SU-DHL-6 (cell line): ENCODE results near the gene SMAP1.

Source experiments
- H2AFZ ChIP-seq: fragments of 200-600 bp; sonication (generic); 2 replicates; pipeline ENCODE4 v1.6.1; 2014; ENCODE audit warnings: low read depth, mild to moderate bottlenecking, moderate library complexity, mixed read lengths, antibody characterized with exemption, low read length; ENCODE audit not compliant: severe bottlenecking
- H3F3A ChIP-seq: fragments of 200-600 bp; shearing (Covaris generic); 2 replicates; pipeline ENCODE4 v1.6.0; 2016; ENCODE audit warnings: antibody characterized with exemption, mild to moderate bottlenecking; ENCODE audit not compliant: insufficient read depth
- H3K27ac ChIP-seq: fragments of 200-600 bp; sonication (generic); 2 replicates; pipeline ENCODE4 v1.5.1; 2016; ENCODE audit warnings: low read depth, mild to moderate bottlenecking, low read length, moderate library complexity, mixed read lengths
- H3K27me3 ChIP-seq: fragments of 200-600 bp; sonication (generic), shearing (Covaris generic); 2 replicates; pipeline ENCODE4 v1.6.0; 2014; ENCODE audit warnings: mild to moderate bottlenecking, low read length
- H3K36me3 ChIP-seq: fragments of 200-600 bp; sonication (generic); 2 replicates; pipeline ENCODE4 v1.6.1; 2014; ENCODE audit warnings: mild to moderate bottlenecking, low read length, mixed read lengths
- H3K4me2 ChIP-seq: fragments of 300-600, 200-600 bp; shearing (Covaris generic), sonication (generic); 2 replicates; pipeline ENCODE4 v1.6.0; 2014; ENCODE audit warnings: low read length, low read depth, mild to moderate bottlenecking; ENCODE audit not compliant: poor library complexity, severe bottlenecking
- H3K4me3 ChIP-seq: fragments of 200-600 bp; sonication (generic); 2 replicates; pipeline ENCODE4 v1.5.1; 2014; ENCODE audit warnings: antibody characterized with exemption, low read length, mild to moderate bottlenecking, mixed read lengths; ENCODE audit not compliant: insufficient read depth, poor library complexity, severe bottlenecking
- H3K79me2 ChIP-seq: fragments of 200-600 bp; sonication (generic); 2 replicates; pipeline ENCODE4 v1.6.1; 2014; ENCODE audit warnings: mild to moderate bottlenecking, low read length, moderate library complexity; ENCODE audit not compliant: insufficient read depth
- H3K9ac ChIP-seq: fragments of 200-600 bp; sonication (generic); 2 replicates; pipeline ENCODE4 v1.7.0; 2014; ENCODE audit warnings: mild to moderate bottlenecking, low read length
- H3K9me2 ChIP-seq: fragments of 200-600 bp; sonication (generic); replicated peaks from 2 replicates; pipeline ENCODE4 v1.6.1; 2014; ENCODE audit warnings: low read length; ENCODE audit not compliant: insufficient read depth
- H3K9me3 ChIP-seq: fragments of 200-600 bp; sonication (generic); 2 replicates; pipeline ENCODE4 v1.6.1; 2014; ENCODE audit warnings: low read length, mixed read lengths; ENCODE audit not compliant: insufficient read depth
- H4K20me1 ChIP-seq: fragments of 200-600 bp; sonication (generic); 2 replicates; pipeline ENCODE4 v1.6.1; 2014; ENCODE audit warnings: low read depth, mild to moderate bottlenecking, antibody characterized with exemption, low read length, moderate library complexity, mixed read lengths
- EZH2phosphoT487 ChIP-seq: fragments of 200-600 bp; sonication (generic), shearing (Covaris generic); conservative IDR thresholded peaks from 2 replicates; pipeline ENCODE4 v1.6.1; 2018; ENCODE audit warnings: mild to moderate bottlenecking, antibody characterized with exemption, low read length, moderate library complexity, mixed read lengths
- TF ChIP-seq, protein P1 (sequence below): fragments of 200-600 bp; sonication (generic); IDR thresholded peaks from one replicate; pipeline ENCODE4 v1.5.1; 2017; ENCODE audit warnings: antibody characterized with exemption, mild to moderate bottlenecking, low read length, moderate library complexity; ENCODE audit not compliant: insufficient read depth, poor library complexity, severe bottlenecking

SMAP1 gene

DNA sequence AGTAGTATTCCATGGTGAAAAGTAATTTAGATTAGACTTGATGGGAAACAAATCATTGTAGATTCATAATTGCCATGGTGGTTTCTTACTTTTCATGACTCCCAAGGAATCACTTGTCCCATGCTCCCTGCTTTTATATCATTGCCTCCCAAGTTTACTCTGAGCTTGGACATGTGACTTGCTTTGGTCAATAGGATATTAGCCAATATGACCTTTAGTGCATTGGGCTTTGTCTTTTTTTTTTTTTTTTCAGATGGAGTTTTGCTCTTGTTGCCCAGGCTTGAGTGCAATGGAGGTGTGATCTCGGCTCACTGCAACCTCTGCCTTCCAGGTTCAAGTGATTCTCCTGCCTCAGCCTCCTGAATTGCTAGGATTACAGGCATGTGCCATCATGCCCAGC lies 15.5 kb upstream of the SMAP1 start:
- Histone ChIP-seq H3F3A (no peaks in the 10 kb centered on the region), H3K79me2 (no peaks in the 10 kb centered on the region), H3K9ac (no peak overlapping the region), H3K9me2 (no peaks in the 10 kb centered on the region), H3K27me3 (no peaks in the 10 kb centered on the region), H3K4me2 (no peak overlapping the region), H4K20me1 (no peaks in the 10 kb centered on the region), H2AFZ (no peak overlapping the region), H3K4me3 (no peak overlapping the region), H3K27ac (no peak overlapping the region), H3K9me3 (no peaks in the 10 kb centered on the region), H3K36me3 (no peaks in the 10 kb centered on the region)
- TF ChIP-seq EZH2phosphoT487, result no peak
- TF ChIP-seq, protein P1, sequence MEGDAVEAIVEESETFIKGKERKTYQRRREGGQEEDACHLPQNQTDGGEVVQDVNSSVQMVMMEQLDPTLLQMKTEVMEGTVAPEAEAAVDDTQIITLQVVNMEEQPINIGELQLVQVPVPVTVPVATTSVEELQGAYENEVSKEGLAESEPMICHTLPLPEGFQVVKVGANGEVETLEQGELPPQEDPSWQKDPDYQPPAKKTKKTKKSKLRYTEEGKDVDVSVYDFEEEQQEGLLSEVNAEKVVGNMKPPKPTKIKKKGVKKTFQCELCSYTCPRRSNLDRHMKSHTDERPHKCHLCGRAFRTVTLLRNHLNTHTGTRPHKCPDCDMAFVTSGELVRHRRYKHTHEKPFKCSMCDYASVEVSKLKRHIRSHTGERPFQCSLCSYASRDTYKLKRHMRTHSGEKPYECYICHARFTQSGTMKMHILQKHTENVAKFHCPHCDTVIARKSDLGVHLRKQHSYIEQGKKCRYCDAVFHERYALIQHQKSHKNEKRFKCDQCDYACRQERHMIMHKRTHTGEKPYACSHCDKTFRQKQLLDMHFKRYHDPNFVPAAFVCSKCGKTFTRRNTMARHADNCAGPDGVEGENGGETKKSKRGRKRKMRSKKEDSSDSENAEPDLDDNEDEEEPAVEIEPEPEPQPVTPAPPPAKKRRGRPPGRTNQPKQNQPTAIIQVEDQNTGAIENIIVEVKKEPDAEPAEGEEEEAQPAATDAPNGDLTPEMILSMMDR, result no peak

DNA sequence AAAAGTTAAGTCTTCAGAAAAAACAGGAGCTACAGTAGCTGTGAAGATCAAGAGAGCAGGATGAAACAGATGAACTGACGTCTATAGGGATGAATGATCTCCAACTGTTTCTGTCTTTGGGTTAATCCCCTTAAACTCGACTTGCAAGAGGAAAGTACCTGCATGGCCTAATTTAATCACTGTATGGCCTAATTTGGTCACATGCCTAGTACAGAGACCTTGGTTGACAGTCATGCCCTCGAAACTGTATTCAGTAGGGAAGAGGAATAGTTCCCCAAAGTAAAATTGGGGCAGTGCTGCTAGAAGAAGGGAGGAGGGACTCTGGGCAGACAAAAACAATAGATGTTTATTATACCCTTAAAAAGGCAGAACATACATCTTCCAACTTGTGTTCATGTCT lies 10.0 kb upstream of the SMAP1 start:
- Histone ChIP-seq H3F3A (no peaks in the 10 kb centered on the region), H3K36me3 (no peaks in the 10 kb centered on the region), H3K27me3 (no peaks in the 10 kb centered on the region), H3K79me2 (no peaks in the 10 kb centered on the region), H4K20me1 (no peaks in the 10 kb centered on the region), H3K9me2 (no peaks in the 10 kb centered on the region), H3K27ac (no peak overlapping the region), H3K9ac (no peak overlapping the region), H3K9me3 (no peaks in the 10 kb centered on the region), H3K4me3 (no peak overlapping the region), H3K4me2 (no peak overlapping the region), H2AFZ (no peak overlapping the region)
- TF ChIP-seq, protein P1, result no peak
- no peak for TF ChIP-seq EZH2phosphoT487

DNA sequence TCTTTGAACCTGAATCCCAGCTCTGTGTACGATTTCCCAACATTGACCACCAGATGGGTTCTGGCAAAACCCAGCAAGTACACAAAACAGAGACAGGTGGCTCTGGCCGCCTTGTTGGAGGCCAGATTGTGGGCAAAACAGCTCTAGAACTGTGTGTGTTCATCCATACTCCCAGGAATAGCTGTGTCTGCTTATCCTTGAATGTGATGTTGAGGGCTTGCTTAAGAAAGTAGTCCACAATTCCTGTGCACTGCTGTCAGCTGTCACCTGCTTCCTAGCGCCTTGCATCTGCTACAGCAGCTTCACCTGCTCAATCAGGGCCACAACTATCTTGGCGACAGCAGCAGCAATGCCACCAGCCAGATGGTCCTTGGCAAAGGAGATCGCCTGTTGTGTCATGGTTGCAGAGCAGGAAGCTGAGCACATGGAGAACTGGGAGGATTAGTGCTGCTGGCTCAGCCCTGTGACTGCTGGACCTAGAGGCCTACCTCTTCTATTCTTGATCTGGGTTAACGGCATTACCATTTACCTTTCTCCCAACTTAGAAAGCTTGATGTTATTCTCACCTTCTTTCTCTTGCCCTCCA lies 3.7 kb upstream of the SMAP1 start:
- H4K20me1 ChIP-seq, result 0 out of 2 replicates have a peak, but pooled peaks cover 5% of the 10 kb centered on the region
- H3K9ac ChIP-seq, result no peak overlapping the region
- no peaks in the 10 kb centered on the region for H3K9me3 ChIP-seq
- H3K36me3 ChIP-seq, result no peaks in the 10 kb centered on the region
- TF ChIP-seq, protein P1, result no peak
- TF ChIP-seq EZH2phosphoT487, result no peak
- 0 out of 2 replicates have a peak, but pooled peaks cover 4% of the 10 kb centered on the region for H3F3A ChIP-seq
- H3K4me2 ChIP-seq, result no peak overlapping the region
- H3K9me2 ChIP-seq, result no peaks in the 10 kb centered on the region
- no peak overlapping the region for H2AFZ ChIP-seq
- H3K79me2 ChIP-seq, result peaks cover 9% of the 10 kb centered on the region
- H3K27me3 ChIP-seq, result no peaks in the 10 kb centered on the region
- no peak overlapping the region for H3K27ac ChIP-seq
- H3K4me3 ChIP-seq, result no peak overlapping the region
